NCI-H1417 treated with DMSO at 0.1 percent for 48 hours (cell line): ENCODE results near the gene PHLDA2.

ENCODE experiments used
- DNase-seq: peaks from one replicate; lab custom pipeline; 2025; lab: John Stamatoyannopoulos, UW

PHLDA2 gene

DNA sequence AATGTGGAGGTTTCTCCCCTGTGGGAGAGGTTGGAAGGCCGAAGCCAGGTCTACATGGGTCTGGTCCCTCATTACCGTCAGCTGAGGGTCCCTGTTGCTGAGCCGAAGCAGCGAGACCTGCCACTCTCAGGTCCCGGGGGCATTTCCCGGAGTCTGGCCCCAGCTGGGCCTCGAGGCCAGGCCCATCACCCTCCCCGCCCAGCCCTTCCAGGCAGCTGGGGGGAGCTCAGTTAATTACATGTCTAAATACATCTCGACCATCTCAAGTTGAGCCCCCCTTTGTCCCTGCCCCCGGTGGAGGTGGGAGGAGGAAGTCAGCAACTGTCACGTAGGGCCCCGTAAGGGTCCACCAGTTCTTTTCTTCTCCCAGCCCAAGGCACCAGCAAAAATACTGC is 47.2 kb downstream of the PHLDA2 start:
- no peak for DNase-seq

DNA sequence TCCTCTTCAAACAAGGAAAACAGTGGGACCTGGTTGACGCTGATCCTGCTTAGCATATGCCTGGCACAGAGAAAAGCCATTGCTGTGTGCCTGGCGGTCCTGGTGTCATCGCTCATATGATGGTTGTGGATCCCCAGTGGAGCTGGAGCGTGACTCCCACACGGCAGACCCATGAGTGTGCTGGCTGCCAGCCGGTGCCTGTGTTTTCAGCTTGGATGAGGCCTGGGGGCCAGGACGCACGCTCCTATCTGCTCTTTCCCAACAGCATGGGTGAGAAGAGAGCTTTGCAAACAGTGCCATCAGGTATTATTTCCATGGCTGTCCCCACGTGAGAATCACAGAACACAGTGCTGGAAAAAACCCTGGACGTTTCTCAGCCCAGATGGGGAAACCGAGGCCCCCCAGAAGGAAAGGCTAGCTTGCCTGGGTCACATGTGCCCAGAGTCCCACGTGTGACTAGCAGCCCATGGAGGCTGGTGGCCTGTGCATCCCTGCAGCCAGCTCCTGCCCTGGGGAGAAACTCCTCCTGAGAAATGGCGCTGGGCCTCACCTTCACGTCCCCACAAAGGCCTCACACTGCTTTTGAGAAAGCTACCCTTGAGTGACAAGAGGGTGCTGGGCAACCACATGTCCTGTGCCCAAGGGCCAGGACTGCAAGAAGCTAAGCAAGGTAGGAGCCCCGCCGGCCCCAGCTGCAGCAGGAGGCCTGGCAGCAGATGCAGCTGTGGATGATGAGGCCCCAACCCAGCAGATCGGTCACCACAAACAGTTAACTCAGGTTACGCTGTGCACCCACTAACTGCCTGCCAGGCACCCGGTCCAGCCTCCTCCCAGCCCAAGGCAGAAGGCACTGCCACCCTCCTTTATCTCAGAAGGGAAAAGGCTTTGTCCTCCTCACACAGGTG is 47.9 kb downstream of the PHLDA2 start:
- DNase-seq = no peak

DNA sequence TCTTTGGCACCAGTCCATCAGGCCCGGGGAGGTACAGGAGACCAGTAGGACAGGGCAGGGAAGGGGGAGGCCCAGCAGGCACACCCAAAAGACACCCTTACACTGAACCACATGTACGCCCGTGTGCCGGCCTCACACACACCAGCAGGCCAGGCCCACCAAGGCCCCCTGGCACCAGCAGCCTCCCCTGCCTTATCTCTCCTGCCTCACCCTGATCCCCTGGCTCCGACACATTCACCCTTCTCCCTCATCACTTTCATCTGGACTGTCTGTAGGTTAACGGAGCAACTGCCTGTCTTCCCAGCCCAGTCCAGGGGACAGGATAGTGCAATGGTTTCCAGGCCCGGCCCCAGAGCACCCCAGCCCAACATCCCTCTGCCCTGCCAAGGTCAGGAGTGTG is 48.6 kb downstream of the PHLDA2 start:
- DNase-seq = no peak

DNA sequence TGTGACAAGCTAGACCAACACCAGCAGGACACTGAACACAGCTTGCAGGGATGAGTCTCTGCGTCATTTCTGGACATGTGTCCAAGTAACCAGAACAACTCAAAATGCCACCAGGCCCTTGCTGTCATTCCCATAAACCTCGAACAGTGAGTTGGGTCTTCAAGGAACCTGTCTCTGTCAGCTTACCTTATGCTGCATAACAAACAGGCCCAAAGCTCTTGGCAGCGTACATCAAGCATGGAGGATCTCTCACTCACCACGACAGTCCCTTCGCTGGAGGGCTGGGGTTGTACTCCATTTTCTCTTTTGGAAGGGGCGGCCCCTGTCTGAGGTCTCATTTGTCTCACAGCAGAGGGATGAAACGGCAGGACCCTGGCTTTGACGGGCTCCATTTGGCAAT is 50.4 kb downstream of the PHLDA2 start:
- no peak for DNase-seq
